Measurements from ENCODE around the gene MUC5B.

Gene MUC5B

DNA sequence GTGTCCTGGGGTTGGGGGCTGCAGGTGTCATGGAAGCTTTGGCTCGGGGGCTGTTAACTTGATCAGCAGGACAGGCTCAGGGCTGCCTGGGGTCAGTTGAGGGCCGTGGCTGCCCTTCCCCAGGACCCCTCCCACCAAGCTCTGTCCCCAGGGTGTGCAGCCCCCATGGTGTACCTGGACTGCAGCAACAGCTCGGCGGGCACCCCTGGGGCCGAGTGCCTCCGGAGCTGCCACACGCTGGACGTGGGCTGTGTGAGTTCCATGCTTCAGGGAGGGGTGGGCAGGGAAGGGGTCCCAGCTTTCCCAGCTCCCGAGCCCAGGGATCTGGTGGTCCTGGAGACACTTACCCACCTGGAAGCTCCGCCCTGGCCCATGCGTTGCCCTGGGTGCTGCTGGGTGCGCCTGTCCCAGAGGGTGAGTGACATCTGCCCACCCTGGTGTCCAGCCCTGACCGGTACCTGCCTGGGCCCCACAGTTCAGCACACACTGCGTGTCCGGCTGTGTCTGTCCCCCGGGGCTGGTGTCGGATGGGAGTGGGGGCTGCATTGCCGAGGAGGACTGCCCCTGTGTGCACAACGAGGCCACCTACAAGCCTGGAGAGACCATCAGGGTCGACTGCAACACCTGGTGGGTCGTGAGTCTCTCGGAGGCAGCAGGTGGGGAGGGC is 11.3 kb downstream of the MUC5B start:
- no peak overlapping the region for H3K4me3 ChIP-seq (replicated peaks; ENCODE audit: low read depth, low read length)
- DNase-seq (ENCODE audit: extremely low read depth, insufficient read length), result no peak
- TF ChIP-seq CTCF (IDR thresholded peaks at IDR 0.05; ENCODE audit: insufficient read depth, low read length, poor library complexity, severe bottlenecking), result no peak
- no peaks in the 10 kb centered on the region for H3K36me3 ChIP-seq (ENCODE audit: control insufficient read depth, insufficient read depth, low read length)
- no peaks in the 10 kb centered on the region; the same call in 1 of the 2 replicates for H3K27me3 ChIP-seq (replicated peaks; ENCODE audit: control insufficient read depth, insufficient read depth, low read length)

DNA sequence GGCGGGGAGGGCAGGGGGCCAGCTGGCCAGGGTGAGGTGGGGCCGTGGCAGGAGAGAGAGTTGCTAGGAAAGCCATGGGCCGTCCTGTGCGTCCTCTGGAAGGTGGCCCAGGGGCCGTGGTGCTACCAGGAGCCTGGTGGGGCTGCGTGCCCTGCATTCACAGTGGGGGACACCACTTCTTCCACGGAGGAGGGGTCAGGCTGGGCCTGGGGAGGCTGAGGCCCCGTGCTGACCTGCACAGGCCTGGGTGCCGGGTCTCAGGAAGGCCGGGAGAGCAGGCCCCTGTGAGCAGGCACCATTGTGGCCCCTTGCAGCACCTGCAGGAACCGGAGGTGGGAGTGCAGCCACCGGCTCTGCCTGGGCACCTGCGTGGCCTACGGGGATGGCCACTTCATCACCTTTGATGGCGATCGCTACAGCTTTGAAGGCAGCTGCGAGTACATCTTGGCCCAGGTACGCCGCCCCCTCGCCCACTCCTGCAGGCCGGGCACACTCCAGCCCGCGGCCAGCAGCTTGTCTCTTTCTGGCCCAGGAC is 12.0 kb downstream of the MUC5B start:
- Histone ChIP-seq H3K36me3 (ENCODE audit: control insufficient read depth, insufficient read depth, low read length) (no peaks in the 10 kb centered on the region), H3K27me3 (replicated peaks; ENCODE audit: control insufficient read depth, insufficient read depth, low read length) (no peaks in the 10 kb centered on the region; the same call in 1 of the 2 replicates)
- no peak for TF ChIP-seq CTCF (IDR thresholded peaks at IDR 0.05; ENCODE audit: insufficient read depth, low read length, poor library complexity, severe bottlenecking)

DNA sequence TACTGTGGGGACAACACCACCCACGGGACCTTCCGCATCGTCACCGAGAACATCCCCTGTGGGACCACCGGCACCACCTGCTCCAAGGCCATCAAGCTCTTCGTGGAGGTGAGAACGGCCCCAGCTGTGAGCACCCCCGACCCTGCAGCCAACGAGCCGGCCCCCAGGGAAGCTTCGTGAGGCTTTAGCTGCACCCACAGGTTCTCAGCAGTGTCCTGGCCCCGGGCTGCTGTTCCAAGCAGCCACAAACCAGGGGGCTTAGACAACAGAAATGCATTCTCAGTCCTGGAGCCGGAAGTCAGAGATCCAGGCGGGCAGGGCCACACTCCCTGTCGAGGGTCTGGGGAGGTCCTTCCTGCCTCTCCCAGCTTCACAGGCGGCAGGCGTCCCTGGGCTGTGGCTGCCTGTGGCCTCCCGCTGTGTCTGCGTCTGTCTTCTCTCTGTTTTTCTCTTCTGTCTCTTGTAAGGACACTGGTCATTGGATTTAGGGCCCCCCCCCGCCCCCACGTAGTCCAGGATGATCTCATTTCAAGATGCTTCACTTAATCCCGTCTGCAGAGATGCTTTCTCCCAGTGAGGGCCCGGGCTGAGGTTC is 12.5 kb downstream of the MUC5B start:
- H3K36me3 ChIP-seq (ENCODE audit: control insufficient read depth, insufficient read depth, low read length), result no peaks in the 10 kb centered on the region
- DNase-seq (ENCODE audit: extremely low read depth, insufficient read length), result no peak
- H3K4me3 ChIP-seq (replicated peaks; ENCODE audit: low read depth, low read length), result no peak overlapping the region
- TF ChIP-seq CTCF (IDR thresholded peaks at IDR 0.05; ENCODE audit: insufficient read depth, low read length, poor library complexity, severe bottlenecking), result no peak
- H3K27me3 ChIP-seq (replicated peaks; ENCODE audit: control insufficient read depth, insufficient read depth, low read length), result no peaks in the 10 kb centered on the region; the same call in 1 of the 2 replicates

More for the DNA sequence above, 12.0 kb downstream of the MUC5B start:
- no peak for DNase-seq (ENCODE audit: extremely low read depth, insufficient read length)
- H3K4me3 ChIP-seq (replicated peaks; ENCODE audit: low read depth, low read length), result no peak overlapping the region

DNA sequence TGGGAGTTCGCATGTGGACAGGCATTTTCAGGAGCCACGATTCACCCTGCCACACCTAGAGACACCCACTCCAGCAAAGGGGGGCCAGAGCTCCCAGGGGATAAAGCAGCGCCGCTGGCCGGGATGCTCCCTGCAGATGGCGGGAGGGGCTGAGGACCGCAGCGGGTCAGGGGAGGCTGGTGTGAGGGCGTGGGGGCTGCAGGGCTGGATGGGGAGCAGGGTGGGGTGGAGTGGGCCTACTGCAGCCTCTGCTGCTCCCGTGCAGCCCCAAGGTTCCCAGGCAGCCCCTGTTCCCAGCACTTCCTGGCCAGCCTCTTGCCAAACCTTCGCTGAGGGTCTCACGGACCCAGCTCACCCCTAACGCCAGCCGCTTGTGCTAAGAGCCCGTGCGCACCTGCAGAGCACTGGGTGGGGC is 13.0 kb downstream of the MUC5B start:
- DNase-seq (ENCODE audit: extremely low read depth, insufficient read length), result no peak
- Histone ChIP-seq H3K4me3 (replicated peaks; ENCODE audit: low read depth, low read length) (no peak overlapping the region), H3K36me3 (ENCODE audit: control insufficient read depth, insufficient read depth, low read length) (no peaks in the 10 kb centered on the region), H3K27me3 (replicated peaks; ENCODE audit: control insufficient read depth, insufficient read depth, low read length) (no peaks in the 10 kb centered on the region; the same call in 1 of the 2 replicates)
- TF ChIP-seq CTCF (IDR thresholded peaks at IDR 0.05; ENCODE audit: insufficient read depth, low read length, poor library complexity, severe bottlenecking), result no peak

GRCh38 chr11:1236316-1237127 is 13.7 kb downstream of the MUC5B start:
- Histone ChIP-seq H3K27me3 (replicated peaks; ENCODE audit: control insufficient read depth, insufficient read depth, low read length) (no peaks in the 10 kb centered on the region; the same call in 1 of the 2 replicates), H3K4me3 (replicated peaks; ENCODE audit: low read depth, low read length) (no peak overlapping the region), H3K36me3 (ENCODE audit: control insufficient read depth, insufficient read depth, low read length) (no peaks in the 10 kb centered on the region)
- DNase-seq (ENCODE audit: extremely low read depth, insufficient read length), result no peak
- no peak for TF ChIP-seq CTCF (IDR thresholded peaks at IDR 0.05; ENCODE audit: insufficient read depth, low read length, poor library complexity, severe bottlenecking)

Data from GM06990 (cell line).